Hepatocyte (in vitro differentiated cells): ENCODE results near the gene LIPC. TPM values are rescaled to one million over a fixed set of nuclear protein-coding genes. Genes with fewer than 3 reads are reported as not detected.

Experiments used
- DNase-seq: peaks from one replicate; pipeline ENCODE4 v3.0.0-alpha.2; 2016; ENCODE audit warnings: low spot score
- H2AFZ ChIP-seq: fragments of 200-600 bp; sonication (generic); 2 replicates; pipeline ENCODE4 v1.6.0; 2016; ENCODE audit warnings: antibody characterized with exemption, mild to moderate bottlenecking
- H3K27ac ChIP-seq: fragments of 200-600 bp; sonication (generic); 2 replicates; pipeline ENCODE4 v1.5.1; 2016; ENCODE audit warnings: mild to moderate bottlenecking
- H3K27me3 ChIP-seq: fragments of 200-600 bp; sonication (generic); 2 replicates; pipeline ENCODE4 v1.6.1; 2016
- H3K36me3 ChIP-seq: fragments of 200-600 bp; sonication (generic); replicated peaks from 2 replicates; pipeline ENCODE4 v1.5.1; 2016; ENCODE audit warnings: low read depth; ENCODE audit not compliant: insufficient read depth
- H3K4me1 ChIP-seq: fragments of 200-600 bp; sonication (generic); 2 replicates; pipeline ENCODE4 v1.5.1; 2016; ENCODE audit warnings: mild to moderate bottlenecking, moderate library complexity; ENCODE audit not compliant: insufficient read depth
- H3K4me2 ChIP-seq: fragments of 200-600 bp; sonication (generic); 2 replicates; pipeline ENCODE4 v1.6.0; 2016
- H3K4me3 ChIP-seq: fragments of 200-600 bp; sonication (generic); 2 replicates; pipeline ENCODE4 v1.5.1; 2016; ENCODE audit warnings: mild to moderate bottlenecking
- H3K79me2 ChIP-seq: fragments of 200-600 bp; sonication (generic); 2 replicates; pipeline ENCODE4 v1.6.0; 2017; ENCODE audit warnings: mild to moderate bottlenecking
- H3K9me2 ChIP-seq: fragments of 200-600 bp; sonication (generic); replicated peaks from 2 replicates; pipeline ENCODE4 v1.6.0; 2017; ENCODE audit warnings: mild to moderate bottlenecking; ENCODE audit not compliant: insufficient read depth
- H3K9me3 ChIP-seq: fragments of 200-600 bp; sonication (generic); 2 replicates; pipeline ENCODE4 v1.5.1; 2016; ENCODE audit warnings: low read depth, mild to moderate bottlenecking
- H4K20me1 ChIP-seq: fragments of 200-600 bp; sonication (generic); 2 replicates; pipeline ENCODE4 v1.6.0; 2016; ENCODE audit warnings: mild to moderate bottlenecking; ENCODE audit not compliant: insufficient read depth, poor library complexity, severe bottlenecking
- CTCF ChIP-seq: fragments of 200-600 bp; sonication (generic); IDR thresholded peaks from 2 replicates; pipeline ENCODE4 v1.5.1; 2016; ENCODE audit warnings: antibody characterized with exemption, mild to moderate bottlenecking; ENCODE audit not compliant: poor library complexity
- EZH2 ChIP-seq: fragments of 200-600 bp; sonication (generic); IDR thresholded peaks from 2 replicates; pipeline ENCODE4 v1.6.1; 2016; ENCODE audit warnings: antibody characterized with exemption, mild to moderate bottlenecking, borderline replicate concordance
- EZH2phosphoT487 ChIP-seq: fragments of 200-600 bp; sonication (generic); IDR thresholded peaks from one replicate; pipeline ENCODE4 v1.6.1; 2018; ENCODE audit warnings: antibody characterized with exemption, mild to moderate bottlenecking, low read depth, moderate library complexity; ENCODE audit not compliant: unreplicated experiment, severe bottlenecking
- WGBS: methylation state at CpG from one replicate; pipeline ENCODE4 v1.1.6; 2016; ENCODE audit warnings: low lambda C conversion rate; ENCODE audit errors: missing lambda C conversion rate; 5-methylcytosine and 5-hydroxymethylcytosine counted together
- polyA plus RNA-seq: library from polyadenylated mRNA; unstranded; fragments of >200 nt; fragmentation: Nextera tagmentation; extraction: Ambion mirVana; gene quantifications from 2 replicates; pipeline ENCODE4 v1.2.1, GENCODE V29; 2016
- total RNA-seq: library from RNA; depleted of rRNA; stranded (reverse); fragments of >200 nt; gene quantifications from 2 replicates; pipeline ENCODE4 v1.2.3, GENCODE V29; 2014

LIPC gene
- total and polyA plus RNA-seq, 2 experiments from 2014 or later, result 37.0 to 64.8 TPM

- H3K9me2 ChIP-seq, result no peaks in the 10 kb centered on the region
- no peak overlapping the region for H2AFZ ChIP-seq
- H4K20me1 ChIP-seq, result no peaks in the 10 kb centered on the region
- DNase-seq, result no peak
- no peaks in the 10 kb centered on the region for H3K79me2 ChIP-seq
- 97% methylated on average over 5 of the region's 5 CpGs for WGBS
- no peak overlapping the region for H3K4me3 ChIP-seq
- peaks cover 10% of the 10 kb centered on the region for H3K4me1 ChIP-seq
- H3K9me3 ChIP-seq, result no peaks in the 10 kb centered on the region
- no peaks in the 10 kb centered on the region for H3K36me3 ChIP-seq
- H3K4me2 ChIP-seq, result no peak overlapping the region
- TF ChIP-seq EZH2 (no peak), CTCF (no peak), EZH2phosphoT487 (no peak)
- no peak overlapping the region for H3K27ac ChIP-seq
- H3K27me3 ChIP-seq, result no peaks in the 10 kb centered on the region
These were observed 113.0 kb downstream of the LIPC start for GRCh38 chr15:58544756-58545155.

- no peaks in the 10 kb centered on the region for H4K20me1 ChIP-seq
- DNase-seq, result no peak
- H3K9me3 ChIP-seq, result no peaks in the 10 kb centered on the region
- TF ChIP-seq CTCF (no peak), EZH2phosphoT487 (no peak), EZH2 (no peak)
- H3K4me2 ChIP-seq, result no peak overlapping the region
- H3K4me3 ChIP-seq, result no peak overlapping the region
- 96% methylated on average over 18 of the region's 18 CpGs for WGBS
- H3K27ac ChIP-seq, result no peak overlapping the region
- H2AFZ ChIP-seq, result no peak overlapping the region
- no peaks in the 10 kb centered on the region for H3K9me2 ChIP-seq
- H3K27me3 ChIP-seq, result no peaks in the 10 kb centered on the region
- no peaks in the 10 kb centered on the region for H3K79me2 ChIP-seq
- H3K4me1 ChIP-seq, result peaks cover 12% of the 10 kb centered on the region
- no peaks in the 10 kb centered on the region for H3K36me3 ChIP-seq
These were observed 113.7 kb downstream of the LIPC start for GRCh38 chr15:58545307-58546065.

- no peaks in the 10 kb centered on the region for H3K9me2 ChIP-seq
- no peak for DNase-seq
- H3K27ac ChIP-seq, result no peak overlapping the region
- H3K9me3 ChIP-seq, result no peaks in the 10 kb centered on the region
- no peaks in the 10 kb centered on the region for H3K79me2 ChIP-seq
- H2AFZ ChIP-seq, result no peak overlapping the region
- H3K4me3 ChIP-seq, result no peak overlapping the region
- no peaks in the 10 kb centered on the region for H4K20me1 ChIP-seq
- no peak overlapping the region for H3K4me2 ChIP-seq
- TF ChIP-seq EZH2, result no peak
- no peak for TF ChIP-seq CTCF
- no peak for TF ChIP-seq EZH2phosphoT487
- no peaks in the 10 kb centered on the region for H3K36me3 ChIP-seq
- WGBS, result 90% methylated on average over 9 of the region's 9 CpGs
- no peaks in the 10 kb centered on the region for H3K27me3 ChIP-seq
- H3K4me1 ChIP-seq, result peaks cover 14% of the 10 kb centered on the region
These were observed 114.3 kb downstream of the LIPC start for GRCh38 chr15:58546066-58546591.
